Umbilical cord (tissue), 2 donors: Measurements from ENCODE around the gene PRDM16. TPM values are rescaled to one million over a fixed set of nuclear protein-coding genes. Genes with fewer than 3 reads are reported as not detected.

Source experiments
- DNase-seq: peaks from one replicate; pipeline ENCODE4 v3.0.0-alpha.2; 2015; ENCODE audit warnings: low spot score
- total RNA-seq: library from RNA; depleted of rRNA; stranded (reverse); fragments of >200 nt; gene quantifications from one replicate; pipeline ENCODE4 v1.2.3, GENCODE V29; 2014; ENCODE audit warnings: low replicate concordance; ENCODE audit not compliant: insufficient read depth

Gene PRDM16
- total RNA-seq, 1 donor from 2014 or later: 6.3 TPM

DNA sequence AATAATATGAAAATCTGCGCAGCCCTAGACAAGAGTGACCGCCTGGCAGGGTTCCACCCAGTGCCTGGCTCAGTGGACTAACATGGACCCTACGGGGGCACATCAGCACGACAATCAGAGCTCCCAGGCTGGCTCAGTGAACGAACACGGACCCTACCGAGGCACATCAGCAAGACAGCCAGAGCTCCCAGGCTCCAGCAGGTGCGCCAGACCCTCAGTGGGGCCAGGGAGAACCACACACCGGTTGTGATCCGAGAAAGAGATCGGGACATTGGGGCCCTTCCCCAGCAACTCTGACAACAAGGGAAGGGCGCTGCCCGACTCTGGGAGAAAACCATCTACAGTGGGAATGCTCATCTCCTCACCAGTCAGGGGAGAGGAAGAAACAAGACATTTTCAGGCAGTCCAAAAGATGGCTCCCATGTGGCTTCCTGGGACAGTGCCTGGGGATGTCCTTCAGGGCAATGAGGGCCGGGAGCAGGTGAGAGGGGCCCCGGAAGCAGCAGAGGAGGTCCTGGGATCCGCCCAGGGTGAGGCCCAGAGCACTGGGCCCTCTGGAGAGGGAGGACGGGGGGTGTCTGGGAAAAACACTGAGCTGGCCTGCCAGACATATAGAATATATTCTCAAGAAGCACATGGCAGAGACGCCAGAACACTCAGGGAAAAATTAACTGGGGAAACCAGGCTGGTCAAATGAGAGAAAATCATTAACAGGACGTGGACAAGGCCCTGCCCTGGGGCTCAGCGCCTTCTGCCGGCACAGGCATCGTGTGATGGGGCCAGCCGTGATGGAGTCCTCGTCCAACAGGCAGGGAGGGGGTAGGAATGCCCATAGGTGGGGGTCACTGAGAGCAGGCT, 390.3 kb downstream of the PRDM16 start:
- no peak for DNase-seq

DNA sequence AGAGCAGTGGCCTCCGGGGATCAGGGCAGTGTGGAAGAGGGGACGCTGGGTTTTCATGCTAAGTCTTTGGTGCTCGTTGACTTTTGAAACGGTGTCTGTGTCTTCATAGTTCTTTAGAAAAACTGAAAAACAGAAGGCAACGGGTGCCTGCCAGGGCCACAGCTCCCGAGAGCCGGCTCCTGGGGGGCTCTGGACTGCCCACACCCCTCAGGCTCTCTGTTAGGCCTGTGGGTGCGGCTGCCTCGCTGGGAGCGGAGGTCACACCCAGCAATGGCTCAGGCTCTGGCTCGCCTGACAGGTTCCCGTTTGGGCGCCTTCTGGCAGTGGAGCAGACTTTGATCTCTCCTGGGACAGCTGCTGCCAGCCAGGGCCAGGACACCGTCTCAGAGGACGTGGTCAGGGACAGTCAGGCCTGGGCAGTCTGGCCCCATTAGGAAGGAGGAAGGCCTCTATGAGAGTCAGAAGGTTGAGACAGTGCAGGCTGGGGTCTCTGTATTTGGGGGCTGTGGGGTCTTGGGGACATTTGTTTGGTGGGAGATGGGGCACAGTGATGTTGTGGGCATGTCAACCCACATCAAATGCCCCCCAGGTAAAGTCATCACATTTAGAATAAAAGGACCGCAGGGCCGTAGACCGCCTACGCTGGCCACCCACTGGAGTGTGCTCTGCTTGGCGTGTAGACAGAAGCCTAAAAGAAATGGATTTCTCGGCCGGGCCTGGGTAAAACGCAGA, 391.1 kb downstream of the PRDM16 start:
- DNase-seq: no peak

DNA sequence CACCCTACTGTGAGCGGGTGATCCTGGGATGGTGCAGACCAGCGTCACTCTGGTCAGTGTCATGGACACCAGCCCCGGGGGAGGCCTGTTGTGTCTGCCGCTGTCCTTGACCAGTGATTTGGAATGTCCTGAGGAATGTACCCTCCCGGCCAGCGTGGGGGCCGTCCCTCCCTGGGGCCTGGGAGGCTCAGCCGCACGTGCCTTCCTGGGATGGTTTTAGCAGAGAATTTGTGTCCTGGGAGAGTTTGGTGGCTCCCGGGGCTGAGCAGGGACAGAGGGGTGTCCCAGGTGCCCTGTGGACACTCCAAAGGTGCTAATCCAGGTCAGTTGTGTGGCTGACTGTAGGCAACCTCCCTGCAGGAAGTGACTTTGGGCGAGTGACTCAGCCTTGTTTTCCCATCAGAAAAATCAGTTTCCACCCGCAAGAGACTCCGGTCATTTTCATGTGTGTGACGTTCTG, 391.7 kb downstream of the PRDM16 start:
- DNase-seq: no peak

DNA sequence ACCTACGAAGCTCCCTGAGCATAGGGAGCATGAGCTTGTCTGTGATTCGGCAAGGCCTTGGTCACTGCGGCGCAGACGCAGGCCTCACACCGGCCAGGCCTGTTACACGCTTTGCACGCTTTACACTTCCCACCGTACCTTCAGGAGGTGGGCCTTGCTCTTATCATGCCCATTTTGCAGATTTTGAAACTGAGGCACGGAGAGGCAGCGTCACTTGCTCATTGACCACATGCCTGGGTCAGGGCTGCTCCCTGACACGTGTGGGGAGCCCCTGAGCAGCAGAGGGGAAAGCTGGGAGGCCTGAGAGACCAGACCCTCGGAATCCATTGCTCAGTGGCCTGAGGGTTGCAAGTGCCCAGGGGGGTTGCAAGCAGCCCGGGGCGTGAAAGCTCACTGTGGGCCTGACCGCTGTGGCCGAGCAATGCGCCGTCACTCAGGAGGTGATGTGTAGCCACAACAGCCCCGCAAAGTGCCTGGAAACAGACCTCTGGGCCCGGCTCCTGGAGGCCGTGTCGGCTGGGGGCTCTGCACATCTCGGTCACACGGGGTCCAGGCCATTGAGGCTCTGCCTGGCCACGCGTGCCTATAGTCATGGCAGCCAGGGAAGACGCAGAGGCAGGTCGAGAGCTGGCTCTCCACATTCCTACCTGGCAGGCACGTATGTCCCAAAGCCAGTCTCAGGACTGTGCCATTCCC, 392.4 kb downstream of the PRDM16 start:
- no peak for DNase-seq

DNA sequence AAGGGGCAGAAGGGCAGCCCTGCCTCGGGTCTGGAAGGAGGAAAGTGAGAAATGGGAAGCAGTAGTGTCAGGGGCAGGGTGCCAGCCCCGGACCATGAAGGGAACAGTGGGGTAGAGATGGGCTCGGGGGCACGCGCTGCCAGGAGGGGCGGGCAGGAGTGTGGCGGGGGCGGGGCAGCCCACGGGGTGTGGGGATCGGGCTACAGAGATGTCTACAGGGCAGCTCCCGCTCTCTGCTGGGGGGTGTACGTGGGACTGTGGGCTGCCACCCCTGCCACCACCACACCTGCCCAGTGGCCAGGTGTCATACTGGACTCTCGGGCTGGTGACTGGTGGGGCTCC, 392.9 kb downstream of the PRDM16 start:
- DNase-seq: no peak

DNA sequence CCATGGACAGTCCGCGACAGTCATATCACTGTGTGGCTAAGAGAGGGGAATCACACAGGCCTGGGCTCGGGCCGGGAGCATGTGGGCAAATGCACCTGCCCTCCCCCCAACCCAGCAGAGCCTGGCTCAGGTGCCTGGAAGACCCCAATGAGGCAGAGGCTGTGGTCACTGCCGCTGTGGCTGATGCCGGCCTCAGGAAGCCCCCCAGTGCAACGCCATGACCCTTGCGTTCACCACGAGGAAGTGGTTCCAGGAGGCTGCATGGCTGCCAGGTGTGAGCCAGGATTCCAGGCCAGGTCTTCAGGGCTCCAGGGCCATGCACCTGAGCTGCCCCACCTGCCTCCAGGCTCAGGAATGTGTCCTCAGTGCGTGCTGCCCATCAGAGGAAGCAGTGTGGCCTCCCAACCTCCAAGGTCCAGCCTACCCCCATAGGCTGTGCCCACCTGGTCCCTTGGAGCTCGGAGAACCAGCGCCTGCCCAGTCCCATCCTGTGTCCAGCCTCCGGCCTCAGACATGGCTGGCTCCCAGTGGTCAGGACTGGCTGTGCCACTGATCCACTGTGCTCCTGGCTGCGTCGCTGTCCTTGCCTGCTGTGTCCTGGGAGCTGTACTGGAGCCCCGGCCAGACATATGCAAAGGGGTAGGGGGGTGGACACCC, 393.5 kb downstream of the PRDM16 start:
- no peak for DNase-seq

DNA sequence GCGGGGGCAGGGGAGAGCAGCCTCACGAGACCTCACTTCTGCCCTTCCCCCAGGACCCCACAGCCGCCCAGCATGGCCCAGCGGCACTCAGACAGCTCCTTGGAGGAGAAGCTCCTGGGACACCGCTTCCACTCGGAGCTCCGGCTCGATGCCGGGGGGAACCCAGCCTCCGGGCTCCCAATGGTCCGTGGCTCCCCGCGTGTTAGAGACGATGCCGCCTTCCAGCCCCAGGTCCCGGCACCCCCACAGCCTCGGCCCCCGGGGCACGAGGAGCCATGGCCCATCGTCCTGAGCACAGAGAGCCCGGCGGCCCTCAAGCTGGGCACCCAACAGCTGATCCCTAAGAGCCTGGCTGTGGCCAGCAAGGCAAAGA, 394.0 kb downstream of the PRDM16 start:
- no peak for DNase-seq

DNA sequence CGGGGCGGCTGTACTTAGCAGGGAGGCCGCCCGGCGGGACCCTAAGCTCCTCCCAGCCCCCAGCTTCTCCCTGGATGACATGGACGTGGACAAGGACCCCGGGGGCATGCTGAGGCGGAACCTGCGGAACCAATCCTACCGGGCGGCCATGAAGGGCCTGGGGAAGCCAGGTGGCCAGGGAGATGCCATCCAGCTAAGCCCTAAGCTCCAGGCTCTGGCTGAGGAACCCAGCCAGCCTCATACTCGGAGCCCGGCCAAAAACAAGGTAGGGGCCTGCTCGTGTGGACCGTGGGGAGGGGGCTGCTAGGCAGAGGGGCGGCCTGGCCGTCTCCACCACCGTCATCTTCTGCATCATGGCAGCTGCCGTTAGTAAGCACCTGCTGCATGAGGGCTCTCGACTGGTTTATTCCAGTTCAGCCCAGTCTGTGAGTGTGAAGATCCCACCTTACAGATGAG, 394.4 kb downstream of the PRDM16 start:
- no peak for DNase-seq

DNA sequence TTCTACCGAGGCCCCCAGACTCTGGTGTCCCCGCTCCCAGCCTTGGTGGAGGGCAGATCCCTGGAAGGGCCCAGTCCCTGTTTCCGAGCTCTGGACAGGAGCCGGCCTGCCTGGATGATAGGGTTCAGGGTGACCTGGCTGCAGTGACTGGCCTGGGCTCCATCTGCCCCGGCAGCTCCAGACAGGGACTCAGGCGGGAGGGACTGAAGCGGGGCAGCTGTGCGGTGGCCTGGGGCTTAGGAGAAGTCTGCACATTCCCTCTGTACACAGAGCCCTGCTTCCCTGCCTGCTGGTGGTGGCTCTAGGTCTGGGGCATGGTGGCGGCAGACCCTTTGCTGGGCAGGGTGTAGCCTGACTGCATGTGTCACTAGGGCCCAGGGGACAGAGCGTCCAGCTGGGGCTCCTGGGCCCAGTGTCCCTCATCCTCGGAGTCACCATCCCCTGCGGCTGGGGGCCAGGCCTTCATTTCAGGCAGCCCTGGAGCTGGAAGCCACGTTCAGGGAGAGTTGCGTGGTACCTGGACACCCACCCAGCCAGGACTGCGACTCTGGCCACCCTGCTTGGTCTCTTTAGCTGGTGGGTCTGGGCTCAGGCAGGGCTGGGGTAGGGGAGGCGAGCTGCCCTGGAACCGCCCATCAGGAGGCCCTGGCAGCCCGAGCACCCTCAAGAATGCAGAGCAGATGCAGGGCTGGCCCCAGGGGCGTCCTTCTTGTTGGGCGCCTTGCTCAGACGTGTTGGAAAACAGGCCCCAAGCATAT, 395.1 kb downstream of the PRDM16 start:
- no peak for DNase-seq

DNA sequence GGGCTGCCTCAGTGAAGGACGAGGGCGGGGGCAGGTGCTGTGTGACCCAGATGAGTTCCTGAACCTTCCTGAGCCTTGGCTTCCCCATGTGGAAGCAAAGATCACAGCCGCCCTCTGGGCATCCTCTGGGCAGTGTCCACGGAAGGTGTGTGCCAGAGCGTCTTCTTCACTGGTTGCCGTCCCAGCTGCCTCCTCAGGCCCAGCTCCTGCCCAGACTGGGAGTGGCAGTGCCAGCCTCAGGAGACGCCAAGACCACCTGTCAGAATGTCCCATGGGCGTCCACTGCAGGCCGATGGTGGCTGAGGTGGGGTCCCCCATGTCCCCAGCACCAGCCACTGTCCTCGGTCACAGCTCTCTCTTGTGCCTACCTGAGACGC, 395.6 kb downstream of the PRDM16 start:
- DNase-seq: no peak

DNA sequence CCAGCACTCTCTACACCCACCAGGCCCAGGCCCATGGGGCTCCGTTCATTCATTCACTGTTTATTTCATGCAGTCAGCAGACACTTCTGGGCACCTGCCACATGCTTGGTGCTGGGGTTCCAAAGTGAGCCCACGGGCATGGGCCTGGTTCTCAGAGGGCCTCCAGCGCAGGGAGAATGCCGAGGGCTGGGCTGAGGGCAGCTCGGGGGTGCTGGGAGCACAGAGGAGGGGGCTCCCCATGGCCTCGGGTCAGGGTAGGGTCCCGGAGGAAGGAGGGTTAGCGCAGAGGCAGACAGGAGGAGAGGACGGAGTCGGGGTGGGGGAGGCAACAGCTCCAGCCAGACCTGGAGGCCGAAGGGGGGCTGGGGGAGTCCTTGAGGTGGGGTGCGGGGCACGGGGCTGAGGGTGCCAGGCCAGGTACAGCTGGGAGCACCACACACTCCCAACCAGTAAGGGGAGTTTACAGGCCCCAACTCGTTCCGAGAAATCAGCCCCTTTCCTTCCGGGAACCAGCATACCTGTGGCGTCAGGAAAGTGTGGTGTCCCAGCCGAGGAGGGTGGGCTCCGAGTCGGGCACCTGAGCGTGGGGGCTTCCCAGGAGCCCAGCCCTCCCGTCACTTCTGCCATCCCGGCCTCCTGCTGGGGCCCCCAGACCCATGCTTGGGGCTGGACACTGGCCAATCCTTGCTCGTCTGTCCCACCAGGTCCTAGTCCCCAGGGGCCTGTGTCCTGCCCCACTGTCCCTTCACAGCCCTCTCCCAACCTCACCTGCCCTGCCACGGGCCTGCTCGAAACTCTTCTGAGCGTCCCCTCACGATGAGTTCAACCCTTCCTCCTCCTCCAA, 396.3 kb downstream of the PRDM16 start:
- no peak for DNase-seq

DNA sequence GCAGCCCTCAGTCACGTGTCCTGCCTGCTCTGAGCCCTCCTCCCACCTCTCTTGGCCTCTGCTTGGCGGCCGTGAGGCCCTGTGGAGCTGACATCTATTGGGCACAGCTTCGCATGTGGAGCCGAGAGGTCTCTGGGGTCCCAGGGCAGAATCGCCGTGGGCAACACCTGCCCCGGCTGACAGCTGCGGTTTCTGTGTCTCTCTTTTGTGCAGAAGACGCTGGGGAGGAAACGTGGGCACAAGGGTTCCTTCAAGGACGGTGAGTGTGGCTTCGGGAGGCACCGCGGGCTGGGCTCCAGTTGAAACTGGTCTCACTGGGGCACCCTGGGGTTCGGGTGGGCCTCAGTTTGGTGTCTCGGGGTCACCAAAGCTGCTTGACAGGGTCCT, 396.9 kb downstream of the PRDM16 start:
- DNase-seq: no peak

DNA sequence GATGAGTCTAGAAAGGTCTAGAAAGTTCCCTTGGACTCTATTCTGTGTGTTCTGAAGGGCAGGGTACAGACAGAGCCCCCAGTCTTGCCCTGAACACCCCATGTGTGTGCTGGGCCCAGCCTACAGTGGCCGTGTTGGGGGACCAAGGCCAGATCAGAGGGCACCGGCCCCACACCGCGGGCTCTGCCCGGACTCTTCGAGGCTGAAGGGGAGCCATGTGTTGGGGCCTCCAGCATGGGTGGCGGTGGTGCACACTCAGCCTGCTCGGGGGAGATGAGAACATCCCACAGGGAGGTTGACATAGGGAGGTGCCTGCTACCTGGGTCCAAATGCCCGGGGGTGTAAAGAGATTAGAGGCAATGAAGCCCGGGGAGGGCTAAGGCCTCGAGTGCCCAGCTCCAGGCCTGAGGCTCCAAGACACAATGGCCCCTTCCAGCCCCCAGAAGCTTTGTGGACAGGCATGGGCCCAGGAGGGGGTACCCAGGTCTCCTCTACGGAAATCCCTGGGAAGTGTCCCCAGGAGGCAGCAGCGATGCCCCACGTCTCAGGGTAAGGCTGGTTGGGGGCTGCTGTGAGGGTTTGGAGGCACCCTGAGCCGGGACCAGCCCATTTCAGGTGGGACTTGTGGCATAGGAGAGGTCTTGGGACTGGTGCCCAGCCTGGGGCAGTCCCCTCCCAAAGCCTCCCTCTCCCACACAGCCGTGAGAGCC, 397.5 kb downstream of the PRDM16 start:
- DNase-seq: no peak

DNA sequence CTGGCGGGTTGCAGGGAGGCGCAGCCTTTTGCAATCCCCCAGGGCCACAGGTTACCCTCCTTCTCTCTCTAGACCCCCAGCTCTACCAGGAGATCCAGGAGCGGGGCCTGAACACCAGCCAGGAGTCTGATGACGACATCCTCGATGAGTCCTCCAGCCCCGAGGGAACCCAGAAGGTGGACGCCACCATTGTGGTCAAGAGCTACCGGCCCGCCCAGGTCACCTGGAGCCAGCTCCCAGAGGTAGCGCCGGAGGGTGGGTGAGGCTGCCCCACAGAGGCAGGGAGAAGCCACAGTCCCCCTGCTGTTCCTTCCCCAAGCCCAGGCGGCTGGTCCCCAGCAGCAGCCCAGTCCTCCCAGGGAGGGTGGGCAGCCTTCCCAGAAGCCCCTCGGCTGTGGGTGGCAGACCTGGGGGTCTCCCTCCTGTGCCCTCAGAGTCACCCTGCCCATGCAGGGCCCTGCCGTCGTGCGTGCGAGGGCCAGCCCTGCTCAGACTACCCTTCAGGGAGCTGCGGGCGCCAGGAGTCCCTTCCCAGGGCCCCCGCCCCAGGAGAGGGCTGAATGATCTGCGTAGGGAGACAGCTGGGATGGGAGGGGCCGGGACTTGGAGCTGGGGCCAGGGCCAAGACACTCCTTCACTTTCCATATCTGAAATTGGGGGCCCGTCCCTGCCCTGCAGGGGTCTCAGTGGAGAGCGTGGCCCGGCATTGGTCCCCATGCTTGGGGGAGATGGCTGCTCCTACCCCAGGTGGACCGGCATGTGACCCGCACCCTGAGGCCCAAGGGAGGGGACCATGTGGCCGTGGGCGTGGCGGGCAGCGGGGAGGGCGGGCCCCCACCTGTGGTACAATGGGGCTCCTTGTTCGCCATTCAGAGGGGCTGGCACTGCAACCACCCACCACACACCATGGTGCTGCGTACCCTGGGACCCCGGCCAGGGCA, 398.4 kb downstream of the PRDM16 start:
- DNase-seq: no peak

DNA sequence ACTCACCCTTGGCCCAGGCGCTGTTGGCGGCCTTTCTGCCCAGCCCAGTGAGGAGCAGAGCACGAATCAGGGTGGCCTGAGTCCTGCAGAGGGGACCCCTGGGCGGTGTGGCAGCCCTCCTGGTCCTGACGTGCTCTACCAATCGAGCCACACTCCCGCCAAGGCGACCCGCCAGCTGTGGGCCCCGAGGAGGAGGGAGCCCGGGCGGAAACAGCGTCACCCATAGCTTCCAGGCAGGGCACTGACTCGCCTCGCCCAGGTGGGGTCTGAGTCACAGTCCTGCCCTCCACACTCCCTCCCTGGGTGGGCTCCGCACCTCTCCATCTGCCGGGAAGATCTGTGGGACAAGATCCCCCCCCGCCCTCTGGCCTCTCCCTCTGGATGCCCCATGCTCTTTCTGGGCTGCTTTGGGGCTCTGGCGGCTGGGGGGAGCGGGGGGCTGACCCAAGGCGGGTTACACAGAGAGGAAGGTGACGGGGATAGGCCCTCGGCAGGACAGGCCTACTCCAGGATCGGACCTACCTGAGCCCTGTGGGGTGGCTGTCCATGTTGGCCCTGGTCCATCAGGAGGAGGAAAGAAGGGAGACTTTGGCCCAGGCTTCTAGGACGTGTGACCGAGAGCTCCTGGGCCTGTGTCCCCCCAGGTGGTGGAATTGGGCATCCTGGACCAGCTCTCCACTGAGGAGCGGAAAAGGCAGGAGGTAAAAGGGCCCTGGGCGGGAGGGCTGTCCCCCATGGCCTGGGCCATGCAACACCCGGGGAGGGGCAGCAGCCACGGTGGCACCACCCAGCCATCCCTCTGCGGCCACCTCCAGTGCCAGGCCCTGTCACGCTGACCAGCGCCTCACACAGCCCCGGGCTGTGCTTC, 399.5 kb downstream of the PRDM16 start:
- no peak for DNase-seq

DNA sequence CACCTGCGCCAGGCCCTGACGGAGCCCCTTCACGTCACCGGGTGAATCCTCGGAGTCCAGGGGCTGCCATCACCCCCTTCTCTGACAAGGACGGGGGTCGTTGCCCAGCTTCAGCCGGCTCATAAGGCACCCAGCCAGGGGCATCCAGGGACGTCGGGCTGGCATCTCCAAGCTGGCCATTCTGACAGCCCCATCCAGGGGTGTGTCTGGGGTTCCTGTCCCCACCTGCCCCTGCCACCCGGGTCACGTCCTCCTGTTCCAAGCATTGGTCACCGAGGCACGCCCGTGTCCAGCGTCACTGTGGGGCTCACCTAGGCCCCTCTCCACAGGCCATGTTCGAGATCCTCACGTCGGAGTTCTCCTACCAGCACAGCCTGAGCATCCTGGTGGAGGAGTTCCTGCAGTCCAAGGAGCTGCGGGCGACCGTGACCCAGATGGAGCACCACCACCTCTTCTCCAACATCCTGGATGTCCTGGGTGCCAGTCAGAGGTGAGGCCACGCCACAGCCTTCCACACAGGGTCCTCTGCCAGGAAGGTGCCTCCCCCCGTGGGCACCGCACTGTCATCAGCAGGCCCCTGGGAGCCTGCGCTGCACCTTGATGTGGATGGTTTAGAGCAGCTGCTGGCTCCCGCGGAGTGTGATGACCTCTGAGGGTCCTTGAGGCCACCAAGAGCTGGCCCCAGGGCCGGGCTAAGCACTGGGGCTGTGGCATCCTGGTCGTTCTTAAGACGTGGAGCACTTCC, 400.3 kb downstream of the PRDM16 start:
- DNase-seq: no peak
